Breast epithelium (tissue), 4 donors: ENCODE data around the gene C1QTNF9B. TPM values are rescaled to one million over a fixed set of nuclear protein-coding genes. Genes with fewer than 3 reads are reported as not detected.

Experiments
- DNase-seq, 2 donors: peaks; one replicate each; pipeline ENCODE4 v3.0.0-alpha.2; 2019; ENCODE audit warnings: low spot score in 2 of 2
- H3K27ac ChIP-seq, 2 donors: fragments of 200-600 bp; sonication (generic) in 1 of 2; one replicate each; pipeline ENCODE4 v1.5.1; 2016 to 2019; ENCODE audit warnings: mild to moderate bottlenecking in 1 of 2
- H3K27me3 ChIP-seq, 2 donors: fragments of 200-600 bp; sonication (generic) in 1 of 2; one replicate each; pipeline versions ENCODE4 v1.5.1 to v1.6.0; 2017 to 2019; ENCODE audit warnings: control low read depth in 1 of 2, mild to moderate bottlenecking in 1 of 2
- H3K36me3 ChIP-seq: fragments of 200-600 bp; one replicate; pipeline ENCODE4 v1.5.1; 2019
- H3K4me1 ChIP-seq, 2 donors: fragments of 200-600 bp; sonication (generic); one replicate each; pipeline ENCODE4 v1.5.1; 2016 to 2019; ENCODE audit warnings: control low read depth in 1 of 2
- H3K4me3 ChIP-seq, 3 donors: fragments of 200-600 bp; sonication (generic); 1 replicate in 2 of 3; 2 replicates in 1 of 3; pipeline ENCODE4 v1.5.1; 2016 to 2019; ENCODE audit warnings: mild to moderate bottlenecking in 3 of 3, moderate library complexity in 2 of 3
- H3K9me3 ChIP-seq, 2 donors: fragments of 200-600 bp; sonication (generic) in 1 of 2; one replicate each; pipeline ENCODE4 v1.5.1; 2016 to 2019; ENCODE audit warnings: control low read depth in 1 of 2
- CTCF ChIP-seq, 3 donors: fragments of 450-650 bp; IDR thresholded peaks; one replicate each; pipeline ENCODE4 v1.5.1; 2016 to 2017; ENCODE audit warnings: antibody characterized with exemption in 3 of 3, mild to moderate bottlenecking in 3 of 3, moderate library complexity in 3 of 3
- POLR2A ChIP-seq: fragments of 450-650 bp; IDR thresholded peaks from one replicate; pipeline ENCODE4 v1.6.1; 2016; ENCODE audit warnings: antibody characterized with exemption, mild to moderate bottlenecking, moderate library complexity
- POLR2AphosphoS5 ChIP-seq, 3 donors: sonication (generic); formaldehyde crosslinking; IDR thresholded peaks; one replicate each; pipeline ENCODE4 v1.6.1; 2017; ENCODE audit warnings: antibody characterized with exemption in 3 of 3
- intact Hi-C: fragments of 100-400 bp; cut with DNase I; formaldehyde crosslinking; loops from one replicate; pipeline ENCODE4 v1.15.1; 2023; ENCODE audit warnings: low total_unique reads
- total RNA-seq, 3 donors: library from RNA; depleted of rRNA; stranded (reverse); fragments of >200 nt; gene quantifications; one replicate each; pipeline ENCODE4 v1.1.0, GENCODE V29; 2016

C1QTNF9B gene
- total RNA-seq, 3 donors from 2014 or later, result 0.32 TPM; not detected in 2

- H3K36me3 ChIP-seq, result no peaks in the 10 kb centered on the region
- TF ChIP-seq POLR2AphosphoS5 (IDR thresholded peaks at IDR 0.05) (no peak), POLR2A (no peak), CTCF (IDR thresholded peaks at IDR 0.05) (no peak)
- H3K4me1 ChIP-seq, result no peaks in the 10 kb centered on the region
- no peaks in the 10 kb centered on the region for H3K9me3 ChIP-seq
- intact Hi-C loops, result loop anchor here (10.0 kb wide), 1 partner anchor 1336 kb away; no protein-coding TSS in a partner anchor
- H3K27me3 ChIP-seq, result no peaks in the 10 kb centered on the region
- DNase-seq, result no peak
- H3K4me3 ChIP-seq, result no peak overlapping the region
- no peak overlapping the region for H3K27ac ChIP-seq
Measured at GRCh38 chr13:23919006-23919405, 21.7 kb upstream of the C1QTNF9B start.

- Histone ChIP-seq H3K4me3 (no peak overlapping the region), H3K36me3 (no peaks in the 10 kb centered on the region), H3K27me3 (no peaks in the 10 kb centered on the region), H3K27ac (no peak overlapping the region), H3K9me3 (no peaks in the 10 kb centered on the region), H3K4me1 (no peaks in the 10 kb centered on the region)
- TF ChIP-seq CTCF (IDR thresholded peaks at IDR 0.05) (no peak), POLR2AphosphoS5 (IDR thresholded peaks at IDR 0.05) (no peak), POLR2A (no peak)
- DNase-seq, result no peak
- intact Hi-C loops, result loop anchor here (10.0 kb wide), 1 partner anchor 1337 kb away; no protein-coding TSS in a partner anchor
Measured at GRCh38 chr13:23918208-23918607, 20.9 kb upstream of the C1QTNF9B start.

- no peak for DNase-seq
- Histone ChIP-seq H3K9me3 (no peaks in the 10 kb centered on the region), H3K4me1 (no peaks in the 10 kb centered on the region), H3K4me3 (no peak overlapping the region), H3K36me3 (no peaks in the 10 kb centered on the region), H3K27ac (no peak overlapping the region), H3K27me3 (no peaks in the 10 kb centered on the region)
- TF ChIP-seq POLR2A, result no peak
- no peak for TF ChIP-seq CTCF (IDR thresholded peaks at IDR 0.05)
- no peak for TF ChIP-seq POLR2AphosphoS5 (IDR thresholded peaks at IDR 0.05)
- intact Hi-C loops, result loop anchor here (10.0 kb wide), 1 partner anchor 1339 kb away; no protein-coding TSS in a partner anchor
Measured at GRCh38 chr13:23915308-23915707, 18.0 kb upstream of the C1QTNF9B start.

- no peak overlapping the region for H3K27ac ChIP-seq
- H3K27me3 ChIP-seq, result no peaks in the 10 kb centered on the region
- H3K4me1 ChIP-seq, result no peaks in the 10 kb centered on the region
- DNase-seq, result no peak
- no peak overlapping the region for H3K4me3 ChIP-seq
- intact Hi-C loops, result loop anchor here (10.0 kb wide), 1 partner anchor 1342 kb away; no protein-coding TSS in a partner anchor
- TF ChIP-seq POLR2A (no peak), CTCF (IDR thresholded peaks at IDR 0.05) (no peak), POLR2AphosphoS5 (IDR thresholded peaks at IDR 0.05) (no peak)
- H3K9me3 ChIP-seq, result no peaks in the 10 kb centered on the region
- H3K36me3 ChIP-seq, result no peaks in the 10 kb centered on the region
Measured at GRCh38 chr13:23912469-23912868, 15.2 kb upstream of the C1QTNF9B start.

DNA sequence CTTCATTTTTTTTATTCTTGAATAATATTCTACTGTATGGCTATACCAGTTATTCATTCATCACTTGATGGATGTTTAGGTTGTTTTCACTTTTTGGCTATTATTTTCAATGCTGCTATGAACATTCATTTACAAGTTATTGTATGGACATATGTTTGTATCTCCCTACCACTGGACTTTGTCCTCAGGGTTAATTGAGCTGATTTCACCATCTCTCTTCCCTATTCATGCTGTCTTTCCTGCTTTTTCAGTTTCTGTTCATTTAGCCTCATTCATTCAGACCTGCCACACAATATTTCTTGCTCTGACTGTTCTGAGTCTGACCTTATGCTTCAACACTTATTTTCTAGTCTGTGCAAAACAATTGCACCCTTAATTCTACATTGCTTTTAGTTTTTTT, 12.3 kb upstream of the C1QTNF9B start:
- no peaks in the 10 kb centered on the region for H3K9me3 ChIP-seq
- intact Hi-C loops, result loop anchor here (10.0 kb wide), 1 partner anchor 1345 kb away; no protein-coding TSS in a partner anchor
- DNase-seq, result no peak
- TF ChIP-seq POLR2A (no peak), CTCF (IDR thresholded peaks at IDR 0.05) (no peak), POLR2AphosphoS5 (IDR thresholded peaks at IDR 0.05) (no peak)
- no peak overlapping the region for H3K27ac ChIP-seq
- H3K27me3 ChIP-seq, result no peaks in the 10 kb centered on the region
- no peaks in the 10 kb centered on the region for H3K36me3 ChIP-seq
- H3K4me3 ChIP-seq, result no peak overlapping the region
- no peaks in the 10 kb centered on the region for H3K4me1 ChIP-seq
